HG03108 (cell line): ENCODE data around the gene CDC42EP3.

Experiments used
- ATAC-seq: cut with Tn5 transposase; IDR thresholded peaks from one replicate; pipeline ENCODE4 v1.9.1; 2021; ENCODE audit warnings: moderate library complexity; ENCODE audit not compliant: unreplicated experiment

CDC42EP3 gene

GRCh38 chr2:37683921-37684780, 12.7 kb upstream of the CDC42EP3 start:
- no peak for ATAC-seq

- ATAC-seq = no peak
Observed at GRCh38 chr2:37683241-37683640, 11.8 kb upstream of the CDC42EP3 start.

- ATAC-seq = no peak
Observed at GRCh38 chr2:37682473-37682872, 11.0 kb upstream of the CDC42EP3 start.

- no peak for ATAC-seq
Observed at GRCh38 chr2:37681587-37681986, 10.1 kb upstream of the CDC42EP3 start.

- ATAC-seq = no peak
Observed at GRCh38 chr2:37679072-37679695, 7.7 kb upstream of the CDC42EP3 start.

GRCh38 chr2:37676274-37676673, 4.8 kb upstream of the CDC42EP3 start:
- ATAC-seq = no peak

- no peak for ATAC-seq
Observed at GRCh38 chr2:37674946-37675345, 3.5 kb upstream of the CDC42EP3 start.

GRCh38 chr2:37672870-37673184, 1.4 kb upstream of the CDC42EP3 start:
- no peak for ATAC-seq

GRCh38 chr2:37672104-37672869, 845 bp upstream of the CDC42EP3 start:
- ATAC-seq = peak; percentile 49

GRCh38 chr2:37671816-37672103, 318 bp upstream of the CDC42EP3 start:
- no peak for ATAC-seq

GRCh38 chr2:37670378-37671008, 949 bp downstream of the CDC42EP3 start:
- ATAC-seq = no peak

GRCh38 chr2:37669446-37669845, 2.0 kb downstream of the CDC42EP3 start:
- ATAC-seq = no peak

GRCh38 chr2:37667704-37668103, 3.7 kb downstream of the CDC42EP3 start:
- ATAC-seq = no peak

GRCh38 chr2:37666772-37667171, 4.7 kb downstream of the CDC42EP3 start:
- no peak for ATAC-seq

GRCh38 chr2:37665604-37666362, 5.7 kb downstream of the CDC42EP3 start:
- ATAC-seq = no peak

- no peak for ATAC-seq
Observed at GRCh38 chr2:37665043-37665442, 6.4 kb downstream of the CDC42EP3 start.

- ATAC-seq = no peak
Observed at GRCh38 chr2:37664231-37664643, 7.2 kb downstream of the CDC42EP3 start.

GRCh38 chr2:37663390-37663789, 8.1 kb downstream of the CDC42EP3 start:
- no peak for ATAC-seq

- no peak for ATAC-seq
Observed at GRCh38 chr2:37659723-37660122, 11.7 kb downstream of the CDC42EP3 start.

- no peak for ATAC-seq
Observed at GRCh38 chr2:37658682-37659081, 12.8 kb downstream of the CDC42EP3 start.

- no peak for ATAC-seq
Observed at GRCh38 chr2:37657471-37657870, 14.0 kb downstream of the CDC42EP3 start.
